ENCODE data around the gene EP300. TPM values are rescaled to one million over a fixed set of nuclear protein-coding genes. Genes with fewer than 3 reads are reported as not detected.

The EP300 gene
- total and polyA plus RNA-seq, 2 donors (not counting 1 experiment from before 2014, with no cell fraction given) = 9.1 to 41.0 TPM

DNA sequence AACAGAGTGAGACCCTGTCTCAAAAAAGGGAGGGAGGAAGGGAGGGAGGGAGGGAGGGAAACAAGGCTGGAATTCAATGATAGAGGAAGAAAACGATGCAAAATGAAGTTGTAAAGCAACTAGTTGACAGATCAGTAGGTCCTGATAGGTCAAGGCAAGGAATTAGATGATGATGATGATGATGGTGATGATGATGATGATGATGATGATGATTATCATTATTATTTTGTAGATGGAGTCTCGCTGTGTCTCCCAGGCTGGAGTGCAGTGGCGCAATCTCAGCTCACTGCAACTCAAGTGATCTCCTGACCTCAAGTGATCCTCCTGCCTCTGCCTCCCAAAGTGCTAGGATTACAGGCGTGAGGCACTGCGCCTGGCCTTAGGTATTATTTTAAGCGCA, 101.4 kb downstream of the EP300 start:
- peaks cover 2% of the 10 kb centered on the region for H3K4me1 ChIP-seq (ENCODE audit: control insufficient read depth, extremely low read depth, insufficient read depth, low read length)
- H2AFZ ChIP-seq (ENCODE audit: low read length) = no peak overlapping the region
- no peaks in the 10 kb centered on the region for H3K79me2 ChIP-seq (ENCODE audit: control insufficient read depth, insufficient read depth, low read length)
- no peaks in the 10 kb centered on the region for H3K9me3 ChIP-seq (ENCODE audit: control insufficient read depth, insufficient read depth, low read depth, low read length)
- no peaks in the 10 kb centered on the region for H4K20me1 ChIP-seq (ENCODE audit: control insufficient read depth, extremely low read depth, insufficient read depth, low read length)
- no peak for DNase-seq (ENCODE audit: low read depth in 2 of 2)
- TF ChIP-seq, protein P1, sequence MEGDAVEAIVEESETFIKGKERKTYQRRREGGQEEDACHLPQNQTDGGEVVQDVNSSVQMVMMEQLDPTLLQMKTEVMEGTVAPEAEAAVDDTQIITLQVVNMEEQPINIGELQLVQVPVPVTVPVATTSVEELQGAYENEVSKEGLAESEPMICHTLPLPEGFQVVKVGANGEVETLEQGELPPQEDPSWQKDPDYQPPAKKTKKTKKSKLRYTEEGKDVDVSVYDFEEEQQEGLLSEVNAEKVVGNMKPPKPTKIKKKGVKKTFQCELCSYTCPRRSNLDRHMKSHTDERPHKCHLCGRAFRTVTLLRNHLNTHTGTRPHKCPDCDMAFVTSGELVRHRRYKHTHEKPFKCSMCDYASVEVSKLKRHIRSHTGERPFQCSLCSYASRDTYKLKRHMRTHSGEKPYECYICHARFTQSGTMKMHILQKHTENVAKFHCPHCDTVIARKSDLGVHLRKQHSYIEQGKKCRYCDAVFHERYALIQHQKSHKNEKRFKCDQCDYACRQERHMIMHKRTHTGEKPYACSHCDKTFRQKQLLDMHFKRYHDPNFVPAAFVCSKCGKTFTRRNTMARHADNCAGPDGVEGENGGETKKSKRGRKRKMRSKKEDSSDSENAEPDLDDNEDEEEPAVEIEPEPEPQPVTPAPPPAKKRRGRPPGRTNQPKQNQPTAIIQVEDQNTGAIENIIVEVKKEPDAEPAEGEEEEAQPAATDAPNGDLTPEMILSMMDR (conservative IDR thresholded peaks at IDR 0.05 in 1 of 2, IDR thresholded peaks at IDR 0.05 in 1 of 2; ENCODE audit: low read depth in 1 of 2, low read length in 2 of 2) = no peak
- no peak for TF ChIP-seq EZH2 (IDR thresholded peaks at IDR 0.05; ENCODE audit: low read length, missing control alignments)
- H3K36me3 ChIP-seq (ENCODE audit: control insufficient read depth, insufficient read depth, low read length) = no peaks in the 10 kb centered on the region
- no peaks in the 10 kb centered on the region for H3K27me3 ChIP-seq (ENCODE audit: control insufficient read depth, insufficient read depth, low read length)
- H3K27ac ChIP-seq (ENCODE audit: insufficient read depth, low read length) = no peak overlapping the region
- no peak overlapping the region for H3K4me2 ChIP-seq (ENCODE audit: extremely low read depth, insufficient read depth, low read length)
- H3K9ac ChIP-seq (ENCODE audit: insufficient read depth, low read length) = no peak overlapping the region
- no peak overlapping the region for H3K4me3 ChIP-seq (replicated peaks in 1 of 4; ENCODE audit: control extremely low read depth in 1 of 4, insufficient read depth in 1 of 4, low read depth in 3 of 4, low read length in 4 of 4)

DNA sequence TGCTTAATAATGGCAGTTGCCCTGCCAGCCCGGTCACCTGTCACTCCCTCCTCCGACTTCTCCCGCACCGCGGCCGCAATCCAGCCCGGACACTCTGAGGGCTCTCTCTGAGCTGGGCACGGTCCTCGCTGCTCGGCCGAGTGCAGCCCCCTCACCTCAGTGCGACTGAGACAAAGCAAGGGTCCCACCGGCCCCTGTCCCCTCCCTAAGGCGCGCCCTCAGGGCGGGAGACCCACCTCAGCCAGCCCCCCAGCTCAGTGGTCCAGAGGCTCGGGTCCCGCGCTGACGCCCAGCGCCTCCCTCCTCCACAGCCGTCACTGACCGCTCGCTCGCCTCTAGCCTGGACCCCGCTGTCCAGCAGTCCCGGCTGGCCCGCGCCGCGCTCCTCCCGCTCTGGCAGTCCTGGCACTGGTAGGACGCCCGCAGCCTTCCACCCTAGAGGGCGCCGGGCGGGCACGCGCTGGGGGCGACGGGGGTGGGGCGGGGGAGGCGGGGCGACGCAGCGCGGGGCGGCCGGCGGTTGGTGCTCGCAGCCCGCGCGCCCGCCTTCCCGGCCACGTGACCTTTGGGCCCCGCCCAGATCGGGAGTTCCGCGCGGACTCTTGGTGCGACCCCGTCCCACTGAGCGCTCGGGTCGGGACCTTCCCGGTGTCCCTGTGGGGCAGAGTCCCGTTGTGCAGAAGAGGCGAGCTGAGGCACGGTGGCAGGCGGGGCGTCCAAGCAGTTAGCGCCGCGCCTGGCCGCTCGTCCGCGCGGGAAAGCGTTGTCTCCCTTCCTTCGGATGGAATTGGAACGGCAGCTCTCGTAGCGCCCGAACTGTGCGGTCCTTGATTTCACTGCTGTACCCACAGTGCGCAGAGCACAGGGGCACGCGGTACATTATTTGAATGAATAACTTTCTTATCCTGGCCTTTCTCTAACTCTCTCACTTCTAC, 104.9 kb downstream of the EP300 start:
- Histone ChIP-seq H3K27ac (ENCODE audit: insufficient read depth, low read length) (peak overlapping the region; percentile 4), H2AFZ (ENCODE audit: low read length) (peak overlapping the region; percentile 93), H3K79me2 (ENCODE audit: control insufficient read depth, insufficient read depth, low read length) (no peaks in the 10 kb centered on the region), H3K4me3 (replicated peaks in 1 of 4; ENCODE audit: control extremely low read depth in 1 of 4, insufficient read depth in 1 of 4, low read depth in 3 of 4, low read length in 4 of 4) (peak overlapping the region; percentile 58 to 78 (median 73)), H3K36me3 (ENCODE audit: control insufficient read depth, insufficient read depth, low read length) (no peaks in the 10 kb centered on the region), H3K27me3 (ENCODE audit: control insufficient read depth, insufficient read depth, low read length) (no peaks in the 10 kb centered on the region), H3K9me3 (ENCODE audit: control insufficient read depth, insufficient read depth, low read depth, low read length) (no peaks in the 10 kb centered on the region), H3K9ac (ENCODE audit: insufficient read depth, low read length) (peak overlapping the region; percentile 53), H3K4me2 (ENCODE audit: extremely low read depth, insufficient read depth, low read length) (peak overlapping the region; percentile 90), H3K4me1 (ENCODE audit: control insufficient read depth, extremely low read depth, insufficient read depth, low read length) (peaks cover 2% of the 10 kb centered on the region), H4K20me1 (ENCODE audit: control insufficient read depth, extremely low read depth, insufficient read depth, low read length) (no peaks in the 10 kb centered on the region)
- DNase-seq (ENCODE audit: low read depth in 2 of 2) = peak; percentile 32 to 46
- no peak for TF ChIP-seq EZH2 (IDR thresholded peaks at IDR 0.05; ENCODE audit: low read length, missing control alignments)
- TF ChIP-seq, protein P1 (conservative IDR thresholded peaks at IDR 0.05 in 1 of 2, IDR thresholded peaks at IDR 0.05 in 1 of 2; ENCODE audit: low read depth in 1 of 2, low read length in 2 of 2) = peak in 1 of 2 donors; percentile 15

DNA sequence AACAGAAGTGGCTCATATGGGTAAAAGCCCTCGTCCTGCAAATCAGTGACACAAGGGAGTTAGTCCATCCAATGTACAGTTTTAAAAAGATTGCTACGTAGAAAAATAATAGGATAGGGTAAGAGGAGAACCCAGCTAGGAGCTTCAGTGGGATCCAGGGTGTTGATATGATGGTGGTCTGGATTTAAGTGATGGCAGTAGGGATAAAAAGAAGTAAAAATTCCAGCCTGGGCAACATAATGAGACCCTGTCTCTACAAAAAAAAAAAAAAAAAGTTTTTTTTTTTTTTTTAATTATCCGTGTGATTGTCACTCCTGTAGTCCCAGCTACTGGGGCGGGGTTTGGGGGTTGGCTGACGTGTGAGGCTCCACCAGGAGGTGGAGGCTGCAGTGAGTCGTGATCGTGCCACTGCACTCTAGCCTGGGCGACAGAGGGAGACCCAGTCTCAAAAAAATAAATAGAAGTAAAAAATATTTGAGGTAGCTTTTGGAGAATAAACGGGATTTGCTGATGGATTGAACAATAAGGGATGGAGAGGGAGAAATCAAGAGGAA, 105.7 kb downstream of the EP300 start:
- Histone ChIP-seq H3K36me3 (ENCODE audit: control insufficient read depth, insufficient read depth, low read length) (no peaks in the 10 kb centered on the region), H3K27ac (ENCODE audit: insufficient read depth, low read length) (no peak overlapping the region), H2AFZ (ENCODE audit: low read length) (peak overlapping the region; percentile 93), H3K79me2 (ENCODE audit: control insufficient read depth, insufficient read depth, low read length) (no peaks in the 10 kb centered on the region), H3K9ac (ENCODE audit: insufficient read depth, low read length) (no peak overlapping the region), H3K27me3 (ENCODE audit: control insufficient read depth, insufficient read depth, low read length) (no peaks in the 10 kb centered on the region), H3K4me3 (replicated peaks in 1 of 4; ENCODE audit: control extremely low read depth in 1 of 4, insufficient read depth in 1 of 4, low read depth in 3 of 4, low read length in 4 of 4) (peak overlapping the region; percentile 58 to 78 (median 73)), H3K4me1 (ENCODE audit: control insufficient read depth, extremely low read depth, insufficient read depth, low read length) (peaks cover 2% of the 10 kb centered on the region), H3K4me2 (ENCODE audit: extremely low read depth, insufficient read depth, low read length) (peak overlapping the region; percentile 90), H3K9me3 (ENCODE audit: control insufficient read depth, insufficient read depth, low read depth, low read length) (no peaks in the 10 kb centered on the region), H4K20me1 (ENCODE audit: control insufficient read depth, extremely low read depth, insufficient read depth, low read length) (no peaks in the 10 kb centered on the region)
- TF ChIP-seq, protein P1 (conservative IDR thresholded peaks at IDR 0.05 in 1 of 2, IDR thresholded peaks at IDR 0.05 in 1 of 2; ENCODE audit: low read depth in 1 of 2, low read length in 2 of 2) = no peak
- TF ChIP-seq EZH2 (IDR thresholded peaks at IDR 0.05; ENCODE audit: low read length, missing control alignments) = no peak
- DNase-seq (ENCODE audit: low read depth in 2 of 2) = no peak

Measured in fibroblast of lung (primary cell).